Measurements from ENCODE around the gene H1-8.

GRCh38 chr3:129567176-129567705 lies 24.3 kb downstream of the H1-8 start:
- TF ChIP-seq CTCF (IDR thresholded peaks at IDR 0.05), result no peak
- TF ChIP-seq POLR2A (IDR thresholded peaks at IDR 0.05), result no peak
- no peak for TF ChIP-seq EP300 (IDR thresholded peaks at IDR 0.05)
